OCI-LY3 (cell line): Measurements from ENCODE around the gene TRIM32.

ENCODE experiments used
- CTCF ChIP-seq: fragments of 200-600, 300-600 bp; sonication (generic); IDR thresholded peaks from 2 replicates; pipeline ENCODE4 v1.5.1; 2014; ENCODE audit warnings: antibody characterized with exemption, low read length, low read depth
- EZH2phosphoT487 ChIP-seq: fragments of 200-600 bp; shearing (Covaris generic); IDR thresholded peaks from 2 replicates; pipeline ENCODE4 v1.6.1; 2018; ENCODE audit warnings: antibody characterized with exemption, mixed run types, low read depth

GRCh38 chr9:116741742-116742141 lies 54.6 kb downstream of the TRIM32 start:
- TF ChIP-seq CTCF, result no peak
- TF ChIP-seq EZH2phosphoT487, result no peak
